Activated naive CD4-positive, alpha-beta T cell (primary cell): ENCODE measurements around the gene LCN15.
A peak's percentile ranks its signal among the peaks of the same experiment; 100 is the strongest.

Source experiments
- DNase-seq, 4 experiments: peaks; one replicate each; lab custom pipeline; 2025; lab: John Stamatoyannopoulos, UW

The LCN15 gene

DNA sequence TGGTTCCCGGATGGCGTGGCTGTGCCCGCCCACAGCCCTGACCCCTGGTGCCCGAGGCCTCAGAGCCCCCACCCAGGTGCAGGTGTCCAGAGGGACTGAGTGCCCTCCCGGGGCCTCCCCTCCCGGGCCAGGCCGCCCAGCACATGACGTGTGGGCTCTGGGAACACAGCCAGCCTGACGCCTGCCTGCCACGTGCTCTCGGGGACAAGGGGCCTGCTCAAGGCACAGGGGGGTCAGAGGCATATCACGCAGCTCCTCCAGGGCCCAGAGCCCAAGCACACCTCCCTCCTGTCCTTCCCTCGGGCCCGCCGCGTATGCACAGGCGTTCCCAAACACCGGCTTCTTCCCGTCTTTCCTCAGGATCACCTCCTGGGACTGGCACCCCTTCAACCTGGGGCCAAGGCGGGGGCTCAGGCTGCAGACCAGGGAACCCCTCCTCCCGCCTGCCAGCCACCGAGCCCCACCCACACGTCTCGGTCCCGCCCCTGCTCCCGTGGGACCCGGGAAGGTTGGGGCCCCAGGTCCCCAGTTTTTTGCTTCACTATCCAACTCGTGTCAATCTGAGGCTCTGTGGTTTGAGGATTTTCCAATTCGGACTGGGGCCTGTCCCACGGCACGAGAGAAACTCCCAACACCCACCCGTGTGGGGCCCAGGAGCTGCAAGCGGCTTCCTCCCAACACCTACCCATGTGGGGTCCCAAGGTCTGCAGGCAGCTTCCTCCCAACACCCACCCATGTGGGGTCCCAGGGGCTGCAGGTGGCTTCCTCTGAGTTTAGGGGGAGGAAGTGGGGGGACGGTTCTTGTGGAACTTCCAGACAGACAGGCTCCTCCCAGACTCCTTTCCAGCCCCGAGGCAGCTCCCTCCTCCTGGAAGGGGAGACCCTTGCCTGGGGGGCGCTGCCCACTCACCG lies 23.1 kb downstream of the LCN15 start:
- no peak for DNase-seq

DNA sequence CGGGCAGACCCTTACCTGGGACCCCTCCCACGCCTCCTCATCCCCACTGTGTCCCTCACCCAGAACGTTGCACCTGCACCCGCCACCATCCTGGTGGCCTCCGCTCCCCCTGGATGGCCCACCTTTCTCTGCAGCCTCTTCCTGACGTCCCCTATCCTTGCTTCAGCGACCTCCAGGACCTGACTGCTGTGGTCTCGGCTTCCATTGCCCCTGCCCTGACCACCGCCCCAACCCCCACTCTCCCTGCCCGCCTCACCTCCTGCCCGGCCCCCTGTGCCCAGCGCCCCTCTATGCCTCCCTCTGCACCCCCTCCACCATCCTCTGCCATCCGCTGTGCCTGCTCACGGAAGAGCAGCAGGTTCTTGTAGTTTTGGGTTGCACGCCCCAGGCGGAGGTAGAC lies 23.8 kb downstream of the LCN15 start:
- no peak for DNase-seq

DNA sequence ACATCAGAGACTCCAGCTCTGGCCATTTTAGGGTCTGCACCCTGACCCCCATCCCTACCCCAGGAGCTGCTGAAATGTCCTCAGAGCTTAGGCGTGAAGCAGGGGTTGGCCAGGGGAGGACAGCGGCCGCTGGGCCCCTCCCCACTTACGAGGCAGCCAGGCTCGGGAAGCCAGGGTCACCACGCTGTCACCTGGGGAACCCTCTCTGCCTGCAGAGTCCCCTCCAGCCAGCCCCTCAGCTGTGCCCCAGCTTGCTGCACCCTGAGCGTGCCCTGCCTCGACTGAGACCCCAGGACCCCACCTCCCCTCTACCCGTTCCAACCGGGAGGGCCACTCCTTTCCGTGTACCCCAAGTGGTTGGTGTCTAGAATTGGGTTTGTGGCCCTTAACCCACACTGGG lies 24.2 kb downstream of the LCN15 start:
- no peak for DNase-seq

DNA sequence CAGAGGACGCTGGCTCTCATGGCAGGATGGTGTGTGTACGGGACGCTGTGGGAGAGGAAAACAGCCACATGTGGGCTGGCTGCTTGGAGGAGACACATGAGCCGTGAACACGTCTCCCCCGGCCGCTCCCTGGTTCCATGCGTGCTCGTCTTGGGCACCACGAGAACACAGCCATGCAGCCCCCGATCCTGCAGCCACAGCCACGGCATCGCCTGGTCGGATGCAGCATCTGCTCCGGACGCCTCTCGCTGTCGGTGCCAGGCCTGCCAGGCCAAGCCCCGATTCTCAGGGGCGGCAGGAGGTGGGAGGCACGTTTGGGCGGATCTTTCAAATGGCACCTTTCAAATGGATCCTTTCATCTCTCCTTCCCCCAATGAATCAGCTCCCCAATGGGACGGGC lies 24.8 kb downstream of the LCN15 start:
- DNase-seq: no peak

DNA sequence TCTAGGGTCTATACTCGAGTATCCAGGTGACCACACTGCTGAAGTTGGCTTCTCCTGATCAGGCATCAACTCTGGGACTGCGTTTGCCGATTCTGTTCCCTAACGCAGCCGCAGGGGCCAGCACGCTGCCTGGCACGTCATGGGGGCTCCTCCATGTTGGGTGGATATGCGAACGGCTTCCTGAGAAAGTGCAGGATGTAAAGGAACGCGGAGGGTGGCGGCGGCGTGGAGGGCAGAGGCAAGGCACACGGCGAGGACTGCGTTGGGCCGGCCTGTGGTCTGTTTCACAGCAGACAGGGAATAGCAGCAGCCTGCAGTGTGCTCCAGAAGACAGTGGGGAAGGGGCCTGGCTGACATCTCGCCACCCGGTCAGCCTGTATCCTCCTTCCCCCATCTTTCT lies 25.4 kb downstream of the LCN15 start:
- DNase-seq: no peak

DNA sequence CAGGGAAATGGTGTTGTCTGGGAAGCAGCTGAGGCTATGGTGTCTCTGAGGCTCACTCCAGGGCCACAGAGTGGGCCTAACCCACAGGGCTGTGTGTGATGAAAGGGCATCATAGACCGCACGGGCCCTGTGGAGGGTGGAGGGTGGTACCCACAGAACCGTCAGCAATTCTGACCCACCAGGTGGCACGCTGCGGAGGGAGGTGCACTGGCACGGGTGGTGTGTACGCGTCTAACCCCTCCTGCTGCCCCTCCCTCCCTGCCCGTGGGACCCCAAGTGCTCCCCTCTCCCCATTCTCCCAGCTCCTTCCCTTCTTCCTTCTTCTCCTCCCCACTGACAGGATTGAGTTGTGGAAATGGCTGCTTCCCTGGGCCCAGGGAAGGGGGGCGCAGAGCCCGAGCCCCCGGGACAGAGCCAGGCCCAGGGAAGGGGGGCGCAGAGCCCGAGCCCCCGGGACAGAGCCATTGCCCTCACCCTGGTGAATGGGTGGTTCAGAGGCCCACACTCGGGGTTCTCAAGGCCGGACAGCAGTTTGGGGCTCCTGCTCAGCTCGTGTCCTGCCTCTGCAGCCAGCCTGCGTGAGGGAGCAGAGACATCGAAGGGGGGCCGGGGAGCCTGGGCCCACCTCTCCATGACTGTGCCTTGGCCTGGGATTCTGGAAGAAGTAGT lies 28.4 kb downstream of the LCN15 start:
- no peak for DNase-seq

DNA sequence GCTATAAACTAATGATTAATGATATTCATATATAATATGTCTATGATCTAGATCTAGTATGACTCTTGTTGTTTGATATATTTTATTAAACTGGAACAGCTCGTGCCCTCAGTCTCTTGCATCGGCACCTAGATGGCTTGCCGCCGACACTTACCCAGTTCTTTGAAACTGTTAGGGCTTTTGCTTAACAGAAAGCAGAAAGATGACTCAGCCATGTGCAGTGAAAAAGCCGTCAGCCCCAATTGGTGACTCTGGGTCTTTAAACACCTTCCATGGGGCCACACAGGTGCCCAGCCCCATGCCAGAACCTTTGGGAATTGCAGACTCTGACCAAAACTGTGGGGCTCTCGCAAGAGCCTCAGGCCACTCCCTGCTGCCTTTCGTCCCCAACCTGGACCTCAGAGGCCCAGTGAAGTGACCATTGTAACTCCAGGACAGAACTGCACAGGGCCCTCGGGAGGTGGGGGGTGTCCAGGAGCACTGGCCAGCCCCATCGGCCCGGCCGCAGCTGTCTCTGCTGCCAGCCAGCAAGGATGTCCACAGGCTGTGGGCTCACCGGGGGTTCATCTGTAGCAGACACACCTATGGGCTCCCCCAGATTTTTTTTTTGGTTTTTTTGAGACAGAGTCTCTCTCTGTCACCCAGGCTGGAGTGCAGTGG lies 29.4 kb downstream of the LCN15 start:
- no peak for DNase-seq

DNA sequence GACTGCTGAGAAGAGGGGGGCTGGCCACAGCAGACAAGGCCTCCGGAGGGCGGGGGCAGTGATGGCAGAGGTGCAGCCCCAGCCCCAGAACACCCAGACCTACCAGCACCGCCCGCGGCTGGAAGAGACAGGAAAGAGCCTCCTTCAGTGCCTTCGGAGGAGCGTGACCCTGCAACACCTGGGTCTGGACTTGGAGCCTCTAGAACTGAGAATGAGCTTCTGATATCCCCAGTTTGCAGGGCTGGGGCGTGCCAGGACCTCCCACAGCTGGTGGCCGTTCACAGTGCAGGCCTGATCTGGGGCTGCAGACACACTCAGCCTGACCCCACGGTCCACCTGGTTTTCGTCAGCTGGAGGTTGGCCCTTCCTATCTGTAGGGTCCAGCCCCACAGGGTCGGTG lies 30.7 kb downstream of the LCN15 start:
- DNase-seq: no peak

DNA sequence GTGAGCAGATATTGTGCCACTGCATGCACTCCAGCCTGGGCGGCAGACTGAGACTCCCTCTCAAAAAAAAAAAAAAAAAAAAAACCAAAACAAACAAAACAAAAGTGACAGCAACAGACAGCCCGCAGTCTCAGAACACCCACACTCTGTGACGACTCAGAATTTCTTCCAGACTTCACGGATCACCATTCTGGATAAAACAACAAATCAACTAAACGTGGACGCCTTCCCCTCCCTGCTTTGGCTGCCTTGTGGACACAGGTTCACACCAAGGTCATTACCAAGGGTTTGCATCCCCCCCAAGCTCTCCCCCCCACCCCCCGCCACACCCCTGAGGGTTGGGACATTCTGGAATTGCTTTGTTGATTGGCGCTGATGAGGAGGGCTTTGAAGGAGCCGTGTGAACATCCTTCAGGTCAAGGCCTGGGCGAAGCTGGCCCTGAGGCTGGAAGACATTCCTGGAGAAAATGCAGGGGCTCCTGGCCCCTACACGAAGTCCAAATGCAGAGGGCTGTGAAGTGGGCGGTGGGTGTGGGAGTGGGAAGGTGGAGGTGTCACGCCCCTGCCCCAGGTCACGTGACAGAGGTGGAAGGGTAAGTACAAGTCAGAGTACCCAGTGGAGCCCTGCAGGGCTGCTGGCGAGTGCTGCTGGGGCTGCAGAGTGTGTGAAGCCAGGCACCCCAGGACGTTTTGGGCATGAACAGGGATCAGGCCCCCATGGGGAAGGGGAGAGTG lies 31.7 kb downstream of the LCN15 start:
- DNase-seq: no peak

DNA sequence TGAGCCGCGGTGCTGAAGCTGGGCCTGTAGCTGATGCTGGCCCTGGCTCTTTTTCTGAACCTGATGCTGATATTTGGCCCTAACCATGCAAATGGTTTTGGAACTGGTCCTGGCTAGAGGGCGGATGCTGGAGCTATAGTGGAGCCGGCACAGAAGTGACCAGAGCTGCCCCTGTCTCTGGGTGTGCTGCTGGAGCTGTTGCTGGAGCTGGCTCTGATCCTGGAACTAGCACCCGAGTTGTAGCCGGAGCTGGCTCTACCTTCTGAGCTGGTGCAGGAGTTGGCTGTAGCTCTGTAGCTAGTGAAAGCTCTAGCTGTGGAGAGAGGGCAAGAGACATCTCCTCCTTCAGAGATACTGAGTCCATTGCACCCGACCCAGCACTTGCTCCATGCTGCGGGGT lies 34.4 kb downstream of the LCN15 start:
- no peak for DNase-seq

DNA sequence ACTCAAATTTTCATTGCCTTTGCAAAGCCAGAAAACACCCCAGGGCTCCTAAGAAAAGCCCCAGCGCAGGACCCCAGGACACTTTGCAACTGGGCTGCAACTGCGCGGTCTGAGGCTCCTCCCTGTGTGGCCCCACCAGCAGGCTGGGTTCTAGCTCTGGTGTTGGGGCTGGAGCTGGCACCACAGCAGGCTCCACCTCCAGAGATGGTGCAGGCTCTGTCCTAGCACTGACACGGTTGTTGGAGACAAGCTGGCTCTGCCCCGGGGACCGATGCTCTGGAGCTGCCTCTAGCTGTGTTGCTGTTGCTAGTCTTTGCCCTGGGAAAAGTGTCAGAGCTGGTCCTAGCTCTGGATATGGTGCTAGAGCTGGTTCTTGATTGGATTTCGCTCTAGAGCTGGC lies 35.2 kb downstream of the LCN15 start:
- DNase-seq: no peak

DNA sequence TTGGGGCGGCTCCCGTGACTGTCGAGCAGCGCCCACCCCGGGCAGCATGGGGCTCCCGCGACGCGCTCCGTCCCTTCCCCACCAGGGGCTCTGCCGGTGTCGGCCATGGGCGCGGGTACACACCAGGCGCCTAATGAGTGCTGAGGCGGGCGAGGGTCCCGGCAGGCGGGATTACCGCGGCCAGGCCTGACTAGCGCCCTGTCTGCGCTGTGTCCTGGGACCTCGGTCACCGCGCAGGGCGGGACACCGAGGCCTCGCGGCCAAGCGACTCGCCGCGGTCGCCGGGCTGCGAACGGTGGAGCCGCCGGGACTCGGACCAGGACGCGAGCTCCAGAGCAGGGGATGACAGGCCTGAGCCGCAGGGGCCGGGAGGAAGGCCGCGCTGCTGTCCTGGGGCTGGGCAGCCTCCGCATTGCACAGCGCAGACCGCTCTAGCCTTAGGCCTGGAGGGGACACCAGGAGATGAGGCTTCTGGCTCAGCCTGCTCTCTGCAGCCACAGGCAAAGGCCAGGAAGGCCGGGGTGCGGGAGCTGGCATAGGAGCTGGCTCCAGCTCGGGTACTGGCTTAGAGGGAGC lies 35.7 kb downstream of the LCN15 start:
- DNase-seq: no peak

DNA sequence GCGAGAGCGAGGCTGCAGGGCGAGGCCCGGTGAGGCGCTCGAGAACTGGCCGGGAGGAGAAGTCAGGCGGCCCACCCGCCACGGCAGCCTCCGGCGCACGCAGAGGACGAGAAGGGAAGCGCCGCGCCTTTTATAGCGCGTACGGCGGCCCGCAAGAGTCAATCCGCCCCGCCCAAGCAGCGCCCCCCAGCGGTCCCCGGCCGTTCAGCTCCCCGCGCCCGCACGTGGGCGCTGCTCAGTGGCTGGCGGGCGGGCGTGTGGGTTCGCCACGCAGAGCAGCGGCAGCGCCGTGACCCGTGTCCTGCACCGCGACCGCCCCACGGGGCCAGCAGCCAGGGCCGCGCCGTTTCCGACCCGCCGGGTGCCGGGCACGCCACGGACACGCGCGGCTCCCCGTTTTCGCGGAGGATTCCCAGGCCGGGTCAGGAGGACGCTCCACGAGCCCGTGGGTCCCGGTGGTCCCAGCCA lies 36.2 kb downstream of the LCN15 start:
- DNase-seq: peak; percentile 90 to 95 (median 94)

DNA sequence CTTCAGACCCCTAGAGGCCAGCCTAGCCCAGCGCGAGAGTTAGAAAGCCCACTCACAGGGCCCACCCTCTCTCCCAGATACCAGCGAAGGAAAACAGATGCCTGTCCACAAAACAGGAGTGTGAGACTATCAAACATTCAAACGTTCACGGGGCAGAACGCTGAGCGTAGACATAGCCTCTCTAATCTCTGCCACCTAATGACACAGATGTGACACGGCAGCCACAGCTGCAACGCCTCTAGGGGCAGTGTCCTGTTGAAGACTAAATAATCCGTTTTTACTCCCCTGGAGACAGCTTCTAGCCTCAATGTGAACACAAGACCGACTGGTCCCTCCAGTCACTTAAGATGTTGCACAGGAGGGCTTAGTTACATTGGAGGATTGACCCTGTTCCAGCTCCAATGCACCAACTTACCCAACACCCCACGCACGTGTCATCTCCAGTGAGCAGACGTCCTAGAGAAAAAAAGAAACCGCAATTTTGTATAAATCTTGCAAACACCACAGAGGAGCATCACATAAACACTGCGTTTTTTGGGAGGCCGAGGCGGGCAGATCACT lies 37.6 kb downstream of the LCN15 start:
- DNase-seq: peak in 1 of 4 experiments; percentile 28

DNA sequence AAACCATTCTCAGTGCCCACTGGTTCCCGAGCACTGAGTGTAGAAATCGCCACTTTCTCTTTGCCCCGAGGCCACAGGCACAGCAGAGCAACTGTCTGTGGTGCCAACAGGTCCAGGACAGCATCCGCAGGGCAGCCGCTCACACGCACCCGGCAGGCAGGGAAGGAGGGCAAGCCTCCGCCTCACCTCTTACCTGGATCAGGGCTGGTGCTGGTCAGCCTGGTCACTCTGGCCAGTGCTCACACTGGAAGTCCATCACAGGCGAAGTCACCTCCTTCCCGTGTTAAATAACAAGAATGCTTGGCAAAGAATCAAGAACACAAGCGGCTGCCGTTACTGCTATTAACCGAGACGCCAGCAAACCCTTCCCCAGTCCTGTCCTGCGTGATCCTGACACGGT lies 38.2 kb downstream of the LCN15 start:
- no peak for DNase-seq

DNA sequence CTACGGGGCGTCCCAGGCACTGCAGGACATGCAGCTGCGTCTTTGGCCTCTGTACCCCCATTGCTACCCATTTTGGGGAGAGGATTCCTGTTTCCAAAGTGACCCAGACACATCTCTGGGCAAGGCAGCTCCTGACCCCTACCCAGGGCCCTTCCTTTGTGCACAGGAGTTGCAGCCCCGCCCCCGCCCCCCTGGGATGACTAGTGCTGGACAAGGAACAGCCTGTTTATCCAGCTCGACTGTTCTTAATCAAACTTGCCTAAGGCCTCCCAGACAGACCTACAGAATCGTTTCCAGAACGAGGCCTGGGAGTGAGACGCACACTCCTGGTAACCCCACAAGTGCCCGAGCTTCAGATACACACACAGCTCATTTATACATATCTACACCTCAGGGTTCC lies 38.7 kb downstream of the LCN15 start:
- no peak for DNase-seq

DNA sequence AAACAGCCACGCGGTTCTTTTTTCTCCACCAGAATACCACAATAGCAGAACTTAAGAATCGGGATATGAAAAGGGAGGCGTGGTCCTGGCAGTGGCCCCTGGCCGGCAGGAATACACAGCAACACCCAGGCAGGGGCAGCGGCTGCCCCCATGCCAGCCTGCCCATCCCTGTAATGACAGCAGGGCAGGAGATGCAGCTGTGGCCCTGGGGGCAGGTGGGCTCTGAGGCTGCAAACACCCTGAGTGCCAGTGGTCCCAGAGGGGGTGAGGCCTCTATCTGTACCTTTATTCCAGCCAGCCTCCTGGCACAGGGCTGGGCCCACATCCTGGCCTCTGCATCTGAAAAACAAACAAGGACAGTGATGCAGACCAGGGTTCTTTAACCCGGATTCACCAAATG lies 39.5 kb downstream of the LCN15 start:
- no peak for DNase-seq

DNA sequence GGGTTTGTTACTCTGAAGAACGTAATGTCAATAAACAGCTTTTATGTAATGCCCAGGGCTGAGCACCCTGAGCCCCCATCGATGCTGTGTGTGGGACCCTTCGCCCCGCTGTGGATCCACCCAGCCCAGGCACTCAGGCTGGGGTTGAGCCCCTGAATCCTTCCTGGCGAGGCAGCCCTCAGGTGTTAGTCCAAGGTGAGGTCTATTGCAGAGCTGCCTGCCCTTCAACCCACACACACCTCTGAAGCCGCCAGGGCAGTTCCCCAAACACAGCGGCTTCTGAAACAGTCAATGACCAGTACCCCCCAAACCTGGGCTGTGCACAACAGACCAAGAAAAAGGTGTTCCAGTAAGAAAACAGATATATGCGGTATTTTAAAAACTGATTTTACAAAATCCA lies 40.3 kb downstream of the LCN15 start:
- no peak for DNase-seq

DNA sequence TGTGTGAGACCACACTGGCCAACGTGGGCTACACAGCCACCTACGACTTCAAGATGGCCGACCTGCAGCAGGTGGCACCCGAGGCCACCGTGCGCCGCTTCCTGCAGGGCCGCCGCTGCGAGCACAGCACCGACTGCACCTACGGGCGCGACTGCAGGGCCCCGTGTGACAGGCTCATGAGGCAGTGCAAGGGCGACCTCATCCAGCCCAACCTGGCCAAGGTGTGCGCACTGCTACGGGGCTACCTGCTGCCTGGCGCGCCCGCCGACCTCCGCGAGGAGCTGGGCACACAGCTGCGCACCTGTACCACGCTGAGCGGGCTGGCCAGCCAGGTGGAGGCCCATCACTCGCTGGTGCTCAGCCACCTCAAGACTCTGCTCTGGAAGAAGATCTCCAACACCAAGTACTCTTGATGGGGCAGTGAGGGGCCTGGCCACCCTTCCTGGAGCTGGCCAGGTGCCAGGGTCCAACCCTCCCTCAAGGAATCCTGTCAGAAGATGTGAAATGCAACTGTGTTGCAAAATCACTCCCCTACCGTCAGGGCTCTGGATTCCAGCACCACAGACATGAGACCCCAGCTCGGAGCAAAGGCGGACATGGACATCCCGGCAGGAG lies 40.8 kb downstream of the LCN15 start:
- no peak for DNase-seq

DNA sequence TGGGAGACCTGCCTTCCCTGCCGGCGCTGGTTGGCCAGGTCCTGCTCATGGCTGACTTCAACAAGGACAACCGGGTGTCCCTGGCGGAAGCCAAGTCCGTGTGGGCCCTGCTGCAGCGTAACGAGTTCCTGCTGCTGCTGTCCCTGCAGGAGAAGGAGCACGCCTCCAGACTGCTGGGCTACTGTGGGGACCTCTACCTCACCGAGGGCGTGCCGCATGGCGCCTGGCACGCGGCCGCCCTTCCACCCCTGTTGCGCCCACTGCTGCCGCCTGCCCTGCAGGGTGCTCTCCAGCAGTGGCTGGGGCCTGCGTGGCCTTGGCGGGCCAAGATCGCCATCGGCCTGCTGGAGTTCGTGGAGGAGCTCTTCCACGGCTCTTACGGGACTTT lies 41.4 kb downstream of the LCN15 start:
- no peak for DNase-seq
